ENCODE measurements around the gene NRG3. TPM values are rescaled to one million over a fixed set of nuclear protein-coding genes. Genes with fewer than 3 reads are reported as not detected.

Gene NRG3
- total and polyA plus RNA-seq, 3 donors from 2014 or later: 2.7 to 3.9 (median 2.7) TPM

- Histone ChIP-seq H3K36me3 (ENCODE audit: low read depth, missing control alignments) (no peaks in the 10 kb centered on the region), H3K9me3 (no peaks in the 10 kb centered on the region), H3K4me3 (no peak overlapping the region), H3K4me1 (no peaks in the 10 kb centered on the region), H3K27ac (no peak overlapping the region), H3K27me3 (no peaks in the 10 kb centered on the region)
- WGBS, 2 donors: 95 to 100% methylated on average over 1 of the region's 1 CpG
- no peak for DNase-seq
- intact Hi-C loops (cut with DNase I; ENCODE audit: low total_unique reads): no loop called here
- TF ChIP-seq POLR2A (IDR thresholded peaks at IDR 0.05) (no peak), CTCF (IDR thresholded peaks at IDR 0.05) (no peak)
Measured at GRCh38 chr10:82826132-82826531, 951.1 kb downstream of the NRG3 start.

- intact Hi-C loops (cut with DNase I; ENCODE audit: low total_unique reads): no loop called here
- H3K4me1 ChIP-seq: no peaks in the 10 kb centered on the region
- H3K9me3 ChIP-seq: no peaks in the 10 kb centered on the region
- TF ChIP-seq CTCF (IDR thresholded peaks at IDR 0.05) (no peak), POLR2A (IDR thresholded peaks at IDR 0.05) (no peak)
- 76 to 85% methylated on average over 4 of the region's 4 CpGs for WGBS, 2 donors
- no peaks in the 10 kb centered on the region for H3K27me3 ChIP-seq
- no peak for DNase-seq
- no peak overlapping the region for H3K27ac ChIP-seq
- no peak overlapping the region for H3K4me3 ChIP-seq
- no peaks in the 10 kb centered on the region for H3K36me3 ChIP-seq (ENCODE audit: low read depth, missing control alignments)
Measured at GRCh38 chr10:82827901-82828300, 952.9 kb downstream of the NRG3 start.

GRCh38 chr10:82847242-82847641, 972.2 kb downstream of the NRG3 start:
- TF ChIP-seq POLR2A (IDR thresholded peaks at IDR 0.05) (no peak), CTCF (IDR thresholded peaks at IDR 0.05) (no peak)
- Histone ChIP-seq H3K27me3 (no peaks in the 10 kb centered on the region), H3K27ac (no peak overlapping the region), H3K9me3 (no peaks in the 10 kb centered on the region), H3K4me1 (no peaks in the 10 kb centered on the region), H3K4me3 (no peak overlapping the region), H3K36me3 (ENCODE audit: low read depth, missing control alignments) (no peaks in the 10 kb centered on the region)
- DNase-seq: no peak
- WGBS, 2 donors: 95 to 96% methylated on average over 3 of the region's 3 CpGs
- intact Hi-C loops (cut with DNase I; ENCODE audit: low total_unique reads): no loop called here

GRCh38 chr10:82850191-82850590, 975.2 kb downstream of the NRG3 start:
- TF ChIP-seq CTCF (IDR thresholded peaks at IDR 0.05) (no peak), POLR2A (IDR thresholded peaks at IDR 0.05) (no peak)
- WGBS, 2 donors: 84 to 86% methylated on average over 4 of the region's 4 CpGs
- DNase-seq: no peak
- no peak overlapping the region for H3K27ac ChIP-seq
- intact Hi-C loops (cut with DNase I; ENCODE audit: low total_unique reads): no loop called here
- H3K27me3 ChIP-seq: no peaks in the 10 kb centered on the region
- H3K36me3 ChIP-seq (ENCODE audit: low read depth, missing control alignments): no peaks in the 10 kb centered on the region
- no peaks in the 10 kb centered on the region for H3K9me3 ChIP-seq
- H3K4me1 ChIP-seq: no peaks in the 10 kb centered on the region
- no peak overlapping the region for H3K4me3 ChIP-seq

- WGBS, 2 donors: 78 to 88% methylated on average over 3 of the region's 3 CpGs
- no peak for DNase-seq
- intact Hi-C loops (cut with DNase I; ENCODE audit: low total_unique reads): no loop called here
- no peak for TF ChIP-seq POLR2A (IDR thresholded peaks at IDR 0.05)
- H3K27me3 ChIP-seq: no peaks in the 10 kb centered on the region
- H3K27ac ChIP-seq: no peak overlapping the region
- H3K4me3 ChIP-seq: no peak overlapping the region
- no peaks in the 10 kb centered on the region for H3K9me3 ChIP-seq
- H3K36me3 ChIP-seq (ENCODE audit: low read depth, missing control alignments): no peaks in the 10 kb centered on the region
- no peaks in the 10 kb centered on the region for H3K4me1 ChIP-seq
Measured at GRCh38 chr10:82856957-82857613, 982.1 kb downstream of the NRG3 start.

All from testis (tissue), 3 donors.